ENCODE results near the gene ELAPOR2. TPM values are rescaled to one million over a fixed set of nuclear protein-coding genes. Genes with fewer than 3 reads are reported as not detected.
"Not testable (repeated sequence)": the region's sequence is repeated elsewhere in the genome, so short reads cannot be mapped to it uniquely, and the experiment has no call there.

Gene ELAPOR2
- total RNA-seq, 1 experiment from 2014 or later: 13.9 TPM

GRCh38 chr7:87046456-87046855, 13.0 kb downstream of the ELAPOR2 start:
- no peak for DNase-seq (ENCODE audit: low read depth)

GRCh38 chr7:87044713-87045112, 14.7 kb downstream of the ELAPOR2 start:
- not testable (repeated sequence) for DNase-seq (ENCODE audit: low read depth)

- DNase-seq (ENCODE audit: low read depth): not testable (repeated sequence)
Observed at GRCh38 chr7:87041586-87041985, 17.9 kb downstream of the ELAPOR2 start.

GRCh38 chr7:87039691-87040299, 19.7 kb downstream of the ELAPOR2 start:
- DNase-seq (ENCODE audit: low read depth): peak; percentile 15

GRCh38 chr7:87038993-87039690, 20.3 kb downstream of the ELAPOR2 start:
- DNase-seq (ENCODE audit: low read depth): peak; percentile 8

GRCh38 chr7:87036985-87037384, 22.5 kb downstream of the ELAPOR2 start:
- no peak for DNase-seq (ENCODE audit: low read depth)

GRCh38 chr7:87032604-87033339, 26.7 kb downstream of the ELAPOR2 start:
- no peak for DNase-seq (ENCODE audit: low read depth)

GRCh38 chr7:87029078-87029477, 30.4 kb downstream of the ELAPOR2 start:
- DNase-seq (ENCODE audit: low read depth): no peak

- no peak for DNase-seq (ENCODE audit: low read depth)
Observed at GRCh38 chr7:87028636-87029035, 30.8 kb downstream of the ELAPOR2 start.

GRCh38 chr7:87027900-87028299, 31.6 kb downstream of the ELAPOR2 start:
- no peak for DNase-seq (ENCODE audit: low read depth)

GRCh38 chr7:87021285-87021684, 38.2 kb downstream of the ELAPOR2 start:
- DNase-seq (ENCODE audit: low read depth): no peak

- DNase-seq (ENCODE audit: low read depth): no peak
Observed at GRCh38 chr7:87016606-87017005, 42.8 kb downstream of the ELAPOR2 start.

GRCh38 chr7:87013840-87014190, 45.6 kb downstream of the ELAPOR2 start:
- no peak for DNase-seq (ENCODE audit: low read depth)

GRCh38 chr7:87013136-87013839, 46.2 kb downstream of the ELAPOR2 start:
- no peak for DNase-seq (ENCODE audit: low read depth)

Other genes with a start within 250 kb of the ELAPOR2 start
- gene DMTF1, start 92.8 kb upstream of the ELAPOR2 start, total RNA-seq (2014; rRNA removed; shearing (Covaris generic)): 39.8 and 43.8 TPM in 2 replicates
- 38.4 and 69.3 TPM in 2 replicates for gene TMEM243, start 160.1 kb upstream of the ELAPOR2 start, total RNA-seq (2014; rRNA removed; shearing (Covaris generic))